Measurements from ENCODE around the gene TSG101.

- TF ChIP-seq POLR2A (IDR thresholded peaks at IDR 0.05) (no peak), CTCF (IDR thresholded peaks at IDR 0.05) (no peak)
Observed at GRCh38 chr11:18502352-18502751, 24.4 kb downstream of the TSG101 start.

Measured in adrenal gland (tissue), 5 donors.